Fibroblast of skin of right quadriceps (primary cell): ENCODE results near the gene DNAJB6.
A peak's percentile ranks its signal among the peaks of the same experiment; 100 is the strongest.

ENCODE experiments used
- DNase-seq: peaks from one replicate; pipeline ENCODE4 v3.0.0-alpha.2; 2013

Gene DNAJB6

DNA sequence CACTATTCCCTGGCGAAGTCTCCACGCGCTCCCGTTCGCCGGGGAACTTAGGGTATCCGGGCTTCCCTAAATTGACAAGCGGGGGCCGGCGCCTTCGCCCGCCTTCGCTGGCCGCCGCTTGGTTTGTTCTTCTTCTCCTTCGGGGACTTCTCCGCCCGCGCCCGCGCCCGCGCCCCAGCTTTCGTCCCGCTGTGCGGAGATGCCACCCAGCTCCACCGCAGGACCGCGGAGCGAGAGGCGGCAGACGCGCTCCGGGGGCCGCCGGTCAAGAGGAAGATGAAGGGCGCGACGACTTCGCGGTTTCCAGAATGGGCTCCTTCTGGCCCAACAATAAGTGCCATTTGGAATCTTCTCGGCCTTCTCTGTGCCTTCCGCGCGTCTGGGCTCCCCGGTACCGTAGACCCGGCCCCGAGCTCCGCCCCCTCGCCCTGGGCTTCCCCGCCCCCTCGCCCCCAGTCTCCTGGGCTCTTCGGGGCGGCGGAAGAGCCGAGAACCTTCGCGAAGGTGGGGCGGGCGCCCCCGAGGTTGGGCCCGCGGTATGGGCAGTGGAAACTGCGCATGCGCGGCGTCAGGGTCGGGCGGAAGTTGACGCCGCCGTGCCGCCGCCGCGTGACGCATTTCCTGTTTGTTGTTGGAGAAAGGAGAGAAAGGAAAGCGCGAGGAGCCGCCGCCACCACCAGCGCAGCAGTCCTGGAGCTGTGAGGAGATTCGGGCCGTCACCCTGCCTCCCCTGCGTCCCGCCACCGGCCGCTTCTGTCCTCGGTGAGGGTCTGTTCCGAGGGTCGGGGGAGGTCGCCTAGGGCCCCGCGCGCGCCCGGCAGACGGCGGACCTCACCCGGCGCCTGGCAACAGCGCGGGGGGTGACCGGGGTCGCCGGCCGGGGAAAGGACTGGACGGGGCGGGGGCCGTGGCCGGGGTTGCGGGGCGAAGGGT, at the start of gene DNAJB6:
Gene DNAJB6 (plus strand): TSS at position 622 of the 933 bp plus-strand sequence. CDS start 21,569 bp downstream, outside the sequence.
- DNase-seq = peak; percentile 94

DNA sequence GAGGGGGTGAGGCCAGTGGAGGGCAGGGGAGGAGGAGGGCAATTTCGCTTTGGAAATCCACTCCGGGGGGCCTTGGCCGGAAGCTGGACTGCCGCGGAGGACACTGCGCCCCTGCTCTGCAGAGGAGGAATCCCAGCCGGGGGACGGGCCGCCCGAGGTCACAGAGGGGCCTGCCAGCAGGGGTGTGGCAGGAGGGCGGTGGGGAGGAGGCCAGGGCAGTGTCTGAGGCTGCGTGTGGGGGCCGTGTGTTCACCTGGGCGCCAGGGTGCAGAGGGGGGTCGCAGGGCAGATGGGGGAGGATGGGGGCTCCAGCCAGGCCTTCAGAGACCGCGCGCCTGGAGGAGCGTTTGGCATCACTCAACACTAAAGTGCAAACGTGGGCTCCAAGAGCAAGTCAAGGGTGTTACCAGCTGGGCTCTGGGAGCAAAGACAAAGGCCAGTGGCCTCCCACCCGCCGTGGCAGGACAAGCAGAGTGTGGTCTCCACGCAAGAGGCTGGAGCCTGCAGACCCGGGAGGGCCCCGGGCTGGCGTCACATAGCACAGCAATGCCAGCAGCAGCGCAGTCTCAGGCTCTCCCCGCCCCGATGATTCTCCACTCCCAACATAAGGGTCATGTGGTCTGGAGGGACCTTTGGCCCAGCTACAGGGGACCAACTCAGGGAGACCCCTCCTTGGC, 45.3 kb upstream of the DNAJB6 start:
- DNase-seq = no peak

GRCh38 chr7:157292258-157292657, 44.5 kb upstream of the DNAJB6 start:
- DNase-seq = no peak

GRCh38 chr7:157292770-157293412, 43.9 kb upstream of the DNAJB6 start:
- no peak for DNase-seq

GRCh38 chr7:157293413-157293788, 43.4 kb upstream of the DNAJB6 start:
- no peak for DNase-seq

- DNase-seq = no peak
Measured at GRCh38 chr7:157294773-157295172, 42.0 kb upstream of the DNAJB6 start.

GRCh38 chr7:157295338-157295737, 41.5 kb upstream of the DNAJB6 start:
- DNase-seq = no peak

- DNase-seq = no peak
Measured at GRCh38 chr7:157297185-157297584, 39.6 kb upstream of the DNAJB6 start.

GRCh38 chr7:157299317-157299612, 37.5 kb upstream of the DNAJB6 start:
- no peak for DNase-seq

DNA sequence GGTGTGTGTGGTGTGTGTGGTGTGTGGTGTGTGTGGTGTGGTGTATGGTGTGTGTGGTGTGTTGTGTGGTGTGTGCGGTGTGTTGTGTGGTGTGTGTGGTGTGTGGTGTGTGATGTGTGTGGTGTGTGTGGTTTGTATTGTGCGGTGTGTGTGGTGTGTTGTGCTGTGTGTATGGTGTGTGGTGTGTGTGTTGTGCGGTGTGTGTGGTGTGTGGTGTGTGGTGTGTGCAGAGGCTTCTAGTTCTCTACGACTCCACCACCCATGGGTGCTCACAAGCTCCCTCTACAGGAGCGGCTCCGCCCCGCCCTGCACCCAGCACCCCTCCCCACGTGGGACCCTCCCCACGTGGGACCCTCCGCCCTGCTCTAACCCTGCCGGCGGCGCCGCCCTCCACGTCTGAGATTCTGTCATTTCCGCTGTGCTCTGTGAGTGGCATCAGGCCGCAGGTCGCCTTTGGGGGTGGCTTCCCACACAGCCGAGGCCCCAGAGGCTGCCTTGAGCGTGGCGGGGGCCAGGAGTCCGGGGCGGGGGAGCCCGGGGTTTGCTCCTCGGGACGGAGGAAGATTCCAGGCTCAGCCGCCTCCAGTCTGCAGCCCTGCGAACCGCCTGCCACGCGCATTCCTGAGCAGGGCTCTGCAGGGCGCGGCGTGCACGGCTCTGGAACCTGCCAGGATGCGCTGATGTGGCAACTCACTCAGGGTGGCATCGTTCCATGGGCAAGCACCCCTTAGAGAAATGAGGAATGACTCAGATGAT, 37.0 kb upstream of the DNAJB6 start:
- DNase-seq = peak; percentile 42

DNA sequence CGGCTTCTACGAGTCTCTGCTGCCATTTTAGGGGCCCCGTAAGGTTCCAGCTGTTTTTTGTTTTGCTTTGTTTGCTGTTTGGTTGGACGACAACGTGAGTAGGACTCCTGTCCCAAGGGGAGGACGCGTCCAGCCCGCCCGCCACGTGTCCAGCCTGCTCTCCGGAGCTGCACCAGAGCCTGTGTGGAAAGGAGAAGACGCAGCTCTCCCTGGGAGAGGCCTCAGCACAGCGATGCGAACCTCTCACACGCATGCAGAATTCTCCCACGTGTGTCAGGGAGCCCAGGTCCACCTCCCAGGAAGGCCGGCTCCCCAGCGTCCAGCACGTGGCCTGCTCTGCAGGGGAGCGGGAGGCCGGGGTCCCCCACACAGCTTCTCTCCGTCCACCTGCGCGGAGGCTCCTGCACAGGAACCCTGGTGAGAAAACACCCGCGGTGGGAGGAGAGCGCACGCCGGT, 36.4 kb upstream of the DNAJB6 start:
- no peak for DNase-seq

- no peak for DNase-seq
Measured at GRCh38 chr7:157301610-157302120, 35.1 kb upstream of the DNAJB6 start.

DNA sequence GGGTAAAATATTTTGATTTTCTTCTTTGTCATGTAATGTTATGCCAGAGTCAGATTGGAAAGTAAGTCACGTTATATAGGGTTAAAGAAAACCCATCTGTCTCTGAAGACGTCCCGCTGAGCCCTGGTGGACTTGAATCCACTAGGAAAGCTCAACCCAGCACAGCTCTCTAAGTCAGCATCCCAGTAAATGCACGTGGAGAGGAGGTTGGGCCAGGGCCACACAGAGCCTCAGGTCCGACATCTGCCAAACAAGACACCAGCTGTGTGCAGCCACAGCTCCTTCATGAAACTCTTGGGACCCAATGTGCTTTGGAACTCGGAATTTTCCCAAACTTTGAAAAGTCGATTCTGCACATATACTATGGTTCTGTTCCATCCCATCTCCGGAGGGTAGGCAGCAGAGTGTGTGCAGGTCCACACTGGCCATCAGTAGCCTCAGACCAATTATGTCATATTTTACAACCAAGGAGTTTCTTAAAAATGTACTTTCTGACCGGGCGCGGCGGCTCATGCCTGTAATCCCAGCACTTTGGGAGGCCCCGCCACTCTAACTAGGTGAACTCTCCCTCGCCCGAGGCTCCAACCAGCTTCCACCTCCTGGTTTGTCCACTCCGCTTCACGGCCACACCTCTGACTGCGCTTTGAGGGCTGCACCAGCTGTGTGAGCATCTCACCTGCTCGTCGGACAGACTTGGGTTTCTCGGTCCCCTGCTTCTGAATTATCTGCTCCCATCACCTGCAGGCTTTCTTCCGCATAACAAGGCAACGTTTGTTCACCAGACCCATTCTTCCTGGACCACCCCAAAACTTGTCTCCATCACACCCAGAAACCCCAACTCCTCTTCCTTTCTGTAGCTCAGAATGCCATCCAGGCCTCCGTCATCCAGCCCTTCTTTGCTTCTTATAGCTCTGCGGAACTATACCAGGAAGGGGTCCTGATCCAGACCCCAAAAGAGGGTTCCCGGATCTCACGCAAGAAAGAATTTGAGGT, 29.7 kb upstream of the DNAJB6 start:
- no peak for DNase-seq

- peak; percentile 98 for DNase-seq
Measured at GRCh38 chr7:157309988-157310668, 26.7 kb upstream of the DNAJB6 start.

DNA sequence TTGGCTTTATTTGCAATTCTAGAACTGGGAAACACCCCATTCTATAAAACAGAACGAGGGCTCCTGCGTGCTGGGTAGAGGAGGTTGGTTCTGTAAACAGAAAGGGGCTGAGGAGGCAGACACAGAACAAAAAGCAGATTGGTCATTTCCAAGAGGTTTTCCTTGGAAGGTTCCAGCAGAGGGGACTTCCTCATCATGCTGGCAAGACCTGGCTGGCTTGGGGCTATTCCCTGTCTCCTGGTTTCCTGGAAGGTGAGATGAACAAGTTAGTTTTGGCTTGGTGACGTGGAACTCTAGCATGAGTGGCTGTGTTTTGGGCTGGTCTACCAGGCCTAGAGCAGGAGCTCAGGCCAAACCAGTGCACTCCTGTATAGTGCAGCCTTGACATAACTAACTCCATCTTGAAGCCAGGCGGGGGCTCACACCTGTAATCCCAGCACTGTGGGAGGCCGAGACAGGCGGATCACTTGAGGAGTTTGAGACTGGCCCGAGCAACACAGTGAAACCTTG, 26.1 kb upstream of the DNAJB6 start:
- DNase-seq = no peak

GRCh38 chr7:157312941-157313340, 23.9 kb upstream of the DNAJB6 start:
- DNase-seq = no peak

DNA sequence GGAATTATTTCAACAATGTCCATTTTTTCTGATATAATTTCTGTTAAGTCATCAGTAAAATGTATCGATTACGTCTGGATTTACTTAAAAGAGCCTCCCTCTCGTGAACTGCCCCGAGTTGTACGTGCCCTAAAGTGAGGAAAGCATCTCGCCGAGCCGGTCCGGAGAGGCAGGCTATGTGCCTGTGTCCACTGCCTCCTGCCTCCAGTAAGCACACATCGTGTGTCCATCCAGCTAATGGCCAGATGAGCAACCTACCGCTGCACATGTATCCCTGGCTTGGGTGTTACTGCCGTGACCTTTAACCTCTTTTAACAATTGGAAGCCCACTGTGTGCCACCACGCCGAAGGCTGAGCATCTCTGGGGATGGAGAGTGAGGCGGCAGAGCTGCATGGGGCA, 23.2 kb upstream of the DNAJB6 start:
- no peak for DNase-seq

DNA sequence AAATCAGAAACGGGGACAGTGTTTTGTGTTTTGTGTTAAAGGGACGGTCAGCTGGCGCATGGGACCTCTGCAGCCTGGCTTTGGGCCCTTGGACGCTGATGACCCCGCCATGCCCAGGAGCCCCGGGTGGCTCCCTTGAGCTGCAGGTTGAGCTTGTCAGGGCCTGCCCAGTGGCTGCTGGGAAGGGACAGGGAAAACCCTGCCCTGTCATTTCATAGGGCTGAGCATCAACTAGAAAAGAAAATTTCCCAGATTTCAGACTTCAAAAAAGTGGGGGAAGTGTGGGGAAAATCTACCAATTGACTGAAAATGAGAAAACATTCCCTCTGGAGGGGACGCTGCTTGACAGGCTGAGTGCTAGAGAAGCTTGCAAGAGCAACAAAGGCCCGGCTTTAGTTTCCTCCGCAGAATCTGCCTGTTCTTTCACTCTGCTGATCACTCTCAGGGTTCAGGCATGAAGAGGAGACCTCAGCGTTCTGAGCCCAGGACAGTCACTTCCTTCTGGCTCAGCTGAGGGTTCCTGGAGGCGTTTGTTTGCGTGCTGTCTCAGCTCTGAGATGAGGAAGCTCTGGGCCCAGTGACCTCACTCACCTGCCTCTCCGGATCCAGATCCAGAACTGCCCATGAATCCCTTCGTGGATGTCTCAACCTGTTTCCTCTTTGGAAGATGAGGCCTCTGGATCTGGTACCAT, 18.6 kb upstream of the DNAJB6 start:
- DNase-seq = no peak

GRCh38 chr7:157320608-157320980, 16.2 kb upstream of the DNAJB6 start:
- no peak for DNase-seq

DNA sequence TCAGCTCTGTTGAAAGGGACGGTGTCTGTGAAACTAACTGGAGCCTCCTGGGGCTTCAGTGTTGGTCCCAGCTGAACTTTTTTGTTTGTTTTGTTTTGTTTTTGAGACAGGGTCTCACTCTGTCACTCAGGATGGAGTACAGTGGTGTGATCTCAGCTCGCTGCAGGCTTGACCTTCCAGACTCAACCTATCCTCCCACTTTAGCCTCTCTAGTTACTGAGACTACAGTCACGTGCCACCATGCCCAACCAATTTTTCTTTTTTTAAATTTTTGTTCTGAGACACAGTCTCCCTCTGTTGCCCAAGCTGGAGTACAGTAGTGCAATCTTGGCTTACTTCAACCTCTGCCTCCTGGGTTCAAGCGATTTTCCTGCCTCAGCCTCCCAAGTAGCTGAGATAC, 13.4 kb upstream of the DNAJB6 start:
- no peak for DNase-seq
